H9 (cell line): ENCODE results near the gene CELF4. TPM values are rescaled to one million over a fixed set of nuclear protein-coding genes. Genes with fewer than 3 reads are reported as not detected.

ENCODE experiments used
- DNase-seq: peaks from one replicate; pipeline ENCODE4 v3.0.0-alpha.2; 2017
- H2AFZ ChIP-seq: one replicate; pipeline ENCODE4 v1.6.1; 2013; ENCODE audit warnings: mild to moderate bottlenecking, low read length, control low read depth, moderate library complexity
- H2AK5ac ChIP-seq: 2 replicates; pipeline ENCODE4 v1.6.1; 2013; ENCODE audit warnings: low read length, control low read depth, mixed read lengths; ENCODE audit not compliant: insufficient read length
- H2BK120ac ChIP-seq: one replicate; pipeline ENCODE4 v1.6.1; 2013; ENCODE audit warnings: low read depth, mild to moderate bottlenecking, low read length, control low read depth, inconsistent platforms; ENCODE audit not compliant: poor library complexity, severe bottlenecking
- H2BK12ac ChIP-seq: 2 replicates; pipeline ENCODE4 v1.6.1; 2013; ENCODE audit warnings: low read length, control low read depth, mixed read lengths, low read depth; ENCODE audit not compliant: insufficient read length
- H2BK15ac ChIP-seq: 2 replicates; pipeline ENCODE4 v1.6.1; 2013; ENCODE audit warnings: low read depth, low read length, control low read depth
- H2BK20ac ChIP-seq: one replicate; pipeline ENCODE4 v1.6.1; 2013; ENCODE audit warnings: low read depth, mild to moderate bottlenecking, low read length, control low read depth, inconsistent platforms; ENCODE audit not compliant: poor library complexity, severe bottlenecking
- H2BK5ac ChIP-seq: 2 replicates; pipeline ENCODE4 v1.6.1; 2013; ENCODE audit warnings: low read length, control low read depth, mixed read lengths; ENCODE audit not compliant: insufficient read length
- H3K14ac ChIP-seq: 2 replicates; pipeline ENCODE4 v1.6.1; 2013; ENCODE audit warnings: low read length, control low read depth; ENCODE audit not compliant: insufficient read depth
- H3K18ac ChIP-seq: 2 replicates; pipeline ENCODE4 v1.6.1; 2013; ENCODE audit warnings: low read depth, mild to moderate bottlenecking, mixed read lengths, low read length, control low read depth; ENCODE audit not compliant: insufficient read length
- H3K23ac ChIP-seq: 2 replicates; pipeline ENCODE4 v1.6.1; 2013; ENCODE audit warnings: low read length, control low read depth, mixed read lengths, low read depth; ENCODE audit not compliant: insufficient read length
- H3K23me2 ChIP-seq: 2 replicates; pipeline ENCODE4 v1.6.1; 2013; ENCODE audit warnings: low read depth, mild to moderate bottlenecking, mixed read lengths, low read length, control low read depth; ENCODE audit not compliant: insufficient read length, poor library complexity, severe bottlenecking
- H3K27ac ChIP-seq: 2 replicates; pipeline ENCODE4 v1.5.1; 2013; ENCODE audit warnings: low read length, control low read depth, mixed read lengths, low read depth; ENCODE audit not compliant: insufficient read length
- H3K27me3 ChIP-seq: 2 replicates; pipeline ENCODE4 v1.6.1; 2013; ENCODE audit warnings: low read length, control low read depth, inconsistent platforms; ENCODE audit not compliant: insufficient read depth
- H3K4ac ChIP-seq: 2 replicates; pipeline ENCODE4 v1.6.1; 2013; ENCODE audit warnings: low read depth, mild to moderate bottlenecking, control low read depth, inconsistent platforms, low read length, moderate library complexity
- H3K4me1 ChIP-seq: 2 replicates; pipeline ENCODE4 v1.6.1; 2013; ENCODE audit warnings: low read length, control low read depth, inconsistent platforms; ENCODE audit not compliant: insufficient read depth
- H3K4me2 ChIP-seq: 2 replicates; pipeline ENCODE4 v1.6.1; 2013; ENCODE audit warnings: low read length, control low read depth, mixed read lengths; ENCODE audit not compliant: insufficient read length, insufficient read depth
- H3K56ac ChIP-seq: 2 replicates; pipeline ENCODE4 v1.6.1; 2013; ENCODE audit warnings: low read depth, mild to moderate bottlenecking, mixed read lengths, low read length, control low read depth; ENCODE audit not compliant: insufficient read length
- H3K79me1 ChIP-seq: 2 replicates; pipeline ENCODE4 v1.6.1; 2013; ENCODE audit warnings: low read depth, mild to moderate bottlenecking, moderate library complexity, low read length, control low read depth, inconsistent platforms; ENCODE audit not compliant: insufficient read depth, poor library complexity, severe bottlenecking
- H3K79me2 ChIP-seq: 2 replicates; pipeline ENCODE4 v1.6.1; 2013; ENCODE audit warnings: low read length, control low read depth, inconsistent platforms; ENCODE audit not compliant: insufficient read depth
- H3K9ac ChIP-seq: 2 replicates; pipeline ENCODE4 v1.6.1; 2013; ENCODE audit warnings: low read length, control low read depth, mixed read lengths; ENCODE audit not compliant: insufficient read length; ENCODE audit errors: extremely low read depth
- H3K9me3 ChIP-seq: one replicate; pipeline ENCODE4 v1.6.1; 2013; ENCODE audit warnings: low read depth, low read length, inconsistent platforms; ENCODE audit not compliant: control insufficient read depth
- H3T11ph ChIP-seq: one replicate; pipeline ENCODE4 v1.6.1; 2013; ENCODE audit warnings: mild to moderate bottlenecking, low read length, control low read depth, inconsistent platforms
- H4K20me1 ChIP-seq: one replicate; pipeline ENCODE4 v1.6.1; 2013; ENCODE audit not compliant: control insufficient read depth, insufficient read length, insufficient read depth
- H4K5ac ChIP-seq: 2 replicates; pipeline ENCODE4 v1.6.1; 2013; ENCODE audit warnings: low read depth, mild to moderate bottlenecking, mixed read lengths, low read length, control low read depth; ENCODE audit not compliant: insufficient read length
- H4K8ac ChIP-seq: replicated peaks from 2 replicates; pipeline ENCODE4 v1.6.1; 2013; ENCODE audit warnings: low read length, control low read depth, mixed read lengths, low read depth; ENCODE audit not compliant: insufficient read length
- H4K91ac ChIP-seq: 2 replicates; pipeline ENCODE4 v1.6.1; 2013; ENCODE audit warnings: low read depth, mild to moderate bottlenecking, moderate library complexity, mixed read lengths, low read length, control low read depth; ENCODE audit not compliant: insufficient read length
- H3K27ac Mint-ChIP-seq, 3 experiments: 2 replicates in 2 of 3; 3 replicates in 1 of 3; pipeline ENCODE4 v1.8.0; 2020 to 2021; ENCODE audit warnings: mixed read lengths in 3 of 3, mild to moderate bottlenecking in 1 of 3, moderate library complexity in 1 of 3
- H3K27me3 Mint-ChIP-seq: 2 replicates; pipeline ENCODE4 v1.8.0; 2021; ENCODE audit warnings: low read depth, mild to moderate bottlenecking, moderate library complexity, mixed read lengths
- H3K36me3 Mint-ChIP-seq, 3 experiments: 2 replicates in 2 of 3; 3 replicates in 1 of 3; pipeline ENCODE4 v1.8.0; 2020 to 2021; ENCODE audit warnings: low read depth in 3 of 3, mixed read lengths in 3 of 3; ENCODE audit not compliant: insufficient read depth in 1 of 3
- H3K4me1 Mint-ChIP-seq, 2 experiments: 2 replicates each; pipeline ENCODE4 v1.8.0; 2020; ENCODE audit warnings: mixed read lengths in 2 of 2
- H3K4me3 Mint-ChIP-seq, 2 experiments: 2 replicates in 1 of 2; 3 replicates in 1 of 2; pipeline ENCODE4 v1.8.0; 2020 to 2021; ENCODE audit warnings: mild to moderate bottlenecking in 2 of 2, mixed read lengths in 2 of 2, moderate library complexity in 1 of 2
- H3K9me3 Mint-ChIP-seq, 2 experiments: 2 replicates in 1 of 2; 3 replicates in 1 of 2; pipeline ENCODE4 v1.8.0; 2020; ENCODE audit warnings: mild to moderate bottlenecking in 2 of 2, mixed read lengths in 2 of 2, moderate library complexity in 1 of 2
- CTCF ChIP-seq: fragments of 200-600 bp; sonication (generic); conservative IDR thresholded peaks from 3 replicates; pipeline ENCODE4 v1.8.0; 2021; ENCODE audit warnings: antibody characterized with exemption, mild to moderate bottlenecking
- WGBS: extraction: QIAGEN DNeasy Blood & Tissue Kit; methylation state at CpG from one replicate; pipeline ENCODE4 v1.1.7; 2013; ENCODE audit warnings: missing lambda C conversion rate, low lambda C conversion rate, mixed read lengths; ENCODE audit not compliant: insufficient read length; ENCODE audit errors: extremely low coverage; 5-methylcytosine and 5-hydroxymethylcytosine counted together
- total RNA-seq: library from RNA; stranded (reverse); gene quantifications from 2 replicates; pipeline ENCODE4 v1.2.1, GENCODE V29; 2021

CELF4 gene
- total RNA-seq, 1 experiment from 2014 or later: 1.1 TPM

- Histone ChIP-seq H3K9me3 (no peaks in the 10 kb centered on the region), H3K23me2 (no peaks in the 10 kb centered on the region), H3K9ac (no peak overlapping the region), H3K4me1 (no peaks in the 10 kb centered on the region), H3K79me2 (no peaks in the 10 kb centered on the region), H3K79me1 (no peaks in the 10 kb centered on the region), H3T11ph (no peak overlapping the region), H2BK15ac (no peak overlapping the region), H2BK12ac (no peak overlapping the region), H3K27ac (no peak overlapping the region), H2AFZ (no peak overlapping the region), H2BK120ac (no peak overlapping the region), H4K20me1 (no peaks in the 10 kb centered on the region), H2AK5ac (no peak overlapping the region), H3K56ac (no peak overlapping the region), H3K27me3 (no peaks in the 10 kb centered on the region), H4K5ac (no peak overlapping the region), H3K14ac (no peak overlapping the region), H2BK5ac (no peak overlapping the region), H4K8ac (no peak overlapping the region), H2BK20ac (no peak overlapping the region), H4K91ac (no peak overlapping the region), H3K4ac (no peak overlapping the region), H3K4me2 (no peak overlapping the region), H3K23ac (no peak overlapping the region), H3K18ac (no peak overlapping the region)
- Mint-ChIP-seq H3K27me3 (peaks cover 7% of the 10 kb centered on the region), H3K4me3 (no peak overlapping the region), H3K27ac (no peak overlapping the region), H3K9me3 (no peaks in the 10 kb centered on the region), H3K36me3 (no peaks in the 10 kb centered on the region), H3K4me1 (peaks cover 0 to 4% of the 10 kb centered on the region in 2 experiments; a peak in 2 of 4 replicates)
- no peak for TF ChIP-seq CTCF
- WGBS: no CpG with 5 or more reads among the region's 3 CpGs
- DNase-seq: no peak
Measured at GRCh38 chr18:37230768-37231167, 334.8 kb downstream of the CELF4 start.
